GM12874 (cell line): ENCODE measurements around the gene CUL9.

Source experiments
- TF ChIP-seq, protein P1 (sequence below): IDR thresholded peaks from 2 replicates; pipeline ENCODE4 v1.5.1; 2011; ENCODE audit warnings: low read depth, mild to moderate bottlenecking, control low read depth, low read length, moderate library complexity; ENCODE audit not compliant: insufficient read depth

Gene CUL9

DNA sequence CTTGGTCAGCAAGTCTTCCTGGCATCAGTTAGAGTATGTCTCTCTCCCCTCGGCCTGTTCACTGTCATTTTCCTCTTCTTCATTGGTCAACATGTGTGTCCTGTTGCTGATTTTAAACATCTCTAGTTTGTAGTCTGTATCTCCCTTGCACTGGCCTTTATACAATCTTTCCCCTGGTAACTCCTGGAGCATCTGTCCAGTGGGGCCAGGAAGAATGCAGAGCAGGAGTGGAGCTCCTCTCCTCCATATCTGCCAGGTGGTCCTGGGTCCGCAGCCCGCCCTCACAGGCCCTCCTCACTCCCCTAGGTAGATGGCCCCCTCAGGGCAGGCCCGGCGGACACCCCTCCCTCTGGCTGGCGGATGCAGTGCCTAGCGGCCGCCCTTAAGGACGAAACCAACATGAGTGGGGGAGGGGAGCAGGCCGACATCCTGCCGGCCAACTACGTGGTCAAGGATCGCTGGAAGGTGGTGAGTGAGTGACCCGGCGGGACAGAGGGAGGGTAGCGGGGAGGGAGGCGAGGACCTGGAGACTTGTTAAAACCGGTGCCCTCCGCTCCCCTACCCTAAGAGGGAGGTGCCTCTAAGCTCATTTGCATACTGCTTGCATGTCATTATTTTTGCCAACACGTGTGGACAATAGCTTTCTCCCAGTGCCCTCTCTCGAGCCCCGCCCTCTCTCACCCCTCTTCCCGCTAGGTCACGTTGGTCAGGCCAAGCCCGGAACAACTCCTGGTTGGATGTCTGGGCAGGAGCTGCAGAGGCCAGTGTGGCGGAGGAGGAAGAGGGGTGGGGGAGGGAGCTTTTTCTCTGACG is 64.5 kb downstream of the CUL9 start:
- TF ChIP-seq, protein P1, sequence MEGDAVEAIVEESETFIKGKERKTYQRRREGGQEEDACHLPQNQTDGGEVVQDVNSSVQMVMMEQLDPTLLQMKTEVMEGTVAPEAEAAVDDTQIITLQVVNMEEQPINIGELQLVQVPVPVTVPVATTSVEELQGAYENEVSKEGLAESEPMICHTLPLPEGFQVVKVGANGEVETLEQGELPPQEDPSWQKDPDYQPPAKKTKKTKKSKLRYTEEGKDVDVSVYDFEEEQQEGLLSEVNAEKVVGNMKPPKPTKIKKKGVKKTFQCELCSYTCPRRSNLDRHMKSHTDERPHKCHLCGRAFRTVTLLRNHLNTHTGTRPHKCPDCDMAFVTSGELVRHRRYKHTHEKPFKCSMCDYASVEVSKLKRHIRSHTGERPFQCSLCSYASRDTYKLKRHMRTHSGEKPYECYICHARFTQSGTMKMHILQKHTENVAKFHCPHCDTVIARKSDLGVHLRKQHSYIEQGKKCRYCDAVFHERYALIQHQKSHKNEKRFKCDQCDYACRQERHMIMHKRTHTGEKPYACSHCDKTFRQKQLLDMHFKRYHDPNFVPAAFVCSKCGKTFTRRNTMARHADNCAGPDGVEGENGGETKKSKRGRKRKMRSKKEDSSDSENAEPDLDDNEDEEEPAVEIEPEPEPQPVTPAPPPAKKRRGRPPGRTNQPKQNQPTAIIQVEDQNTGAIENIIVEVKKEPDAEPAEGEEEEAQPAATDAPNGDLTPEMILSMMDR: no peak

- TF ChIP-seq, protein P1: no peak
Measured at GRCh38 chr6:43247114-43247999, 65.4 kb downstream of the CUL9 start.

- TF ChIP-seq, protein P1: no peak
Measured at GRCh38 chr6:43248101-43248500, 66.1 kb downstream of the CUL9 start.

DNA sequence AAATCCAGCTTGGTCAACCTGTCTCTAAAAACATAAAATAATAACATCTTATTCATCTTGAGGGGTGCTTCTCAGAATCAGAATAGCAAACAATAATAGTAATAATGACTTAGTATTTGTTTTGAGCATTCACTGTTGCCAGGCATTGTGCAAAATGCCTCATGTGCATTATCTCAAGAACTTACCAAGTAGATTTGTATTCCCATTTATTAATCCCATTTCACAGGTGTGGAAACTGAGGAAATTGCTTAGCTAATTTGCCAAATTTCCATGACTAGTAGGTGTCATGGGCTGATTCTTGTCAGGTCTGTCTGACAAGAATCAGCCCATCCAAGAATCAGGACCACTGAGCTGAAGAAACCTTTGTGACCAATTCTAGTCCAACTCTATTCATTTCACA is 66.8 kb downstream of the CUL9 start:
- TF ChIP-seq, protein P1: no peak

GRCh38 chr6:43250992-43251373 is 69.0 kb downstream of the CUL9 start:
- TF ChIP-seq, protein P1: no peak

DNA sequence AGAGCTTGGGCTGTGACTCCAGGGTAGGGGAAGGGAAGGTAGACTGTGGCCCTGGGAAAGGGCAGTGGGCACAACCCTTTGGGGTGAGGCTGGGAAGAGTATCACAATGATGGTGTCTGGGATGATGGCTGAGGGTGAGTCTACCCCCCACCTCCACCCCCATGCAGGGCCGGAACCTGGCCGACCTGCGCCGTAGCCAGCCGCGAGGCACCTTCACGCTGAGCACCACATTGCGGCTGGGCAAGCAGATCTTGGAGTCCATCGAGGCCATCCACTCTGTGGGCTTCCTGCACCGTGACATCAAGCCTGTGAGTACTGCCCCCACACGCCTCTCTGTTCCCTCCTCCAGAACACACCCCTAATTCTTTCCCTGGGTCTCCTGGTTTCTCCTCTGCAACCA is 71.4 kb downstream of the CUL9 start:
- TF ChIP-seq, protein P1: no peak

GRCh38 chr6:43254138-43254817 is 72.3 kb downstream of the CUL9 start:
- TF ChIP-seq, protein P1: no peak
